ENCODE results near the gene CDC42.

DNA sequence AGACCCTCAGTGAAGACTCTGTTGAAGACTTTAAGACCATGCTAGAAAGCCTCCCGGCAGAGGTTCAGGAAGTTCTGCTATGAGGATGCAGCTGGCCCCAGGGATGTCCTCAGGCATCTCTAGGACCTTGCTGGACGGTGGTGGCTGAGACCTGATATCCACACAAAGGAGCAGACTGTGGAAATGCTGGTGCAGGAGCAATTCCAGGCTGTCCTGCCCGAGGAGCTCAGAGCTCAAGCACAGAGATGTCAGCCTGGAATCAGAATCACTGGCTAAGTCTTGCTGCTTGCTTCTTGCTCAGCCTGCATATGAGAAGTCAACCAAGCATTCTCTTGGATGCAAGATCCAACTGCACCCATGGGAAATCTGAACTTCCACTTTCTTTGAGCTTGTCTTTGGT, 22.0 kb upstream of the CDC42 start:
- no peak for TF ChIP-seq FOXK1 (CRISPR knock-in tag; IDR thresholded peaks at IDR 0.05; ENCODE audit: borderline replicate concordance)
- TF ChIP-seq HDAC2 (IDR thresholded peaks at IDR 0.05) = no peak
- TF ChIP-seq MCM2 (IDR thresholded peaks at IDR 0.05; ENCODE audit: low read depth) = no peak
- no peak for TF ChIP-seq HDAC6 (IDR thresholded peaks at IDR 0.05; ENCODE audit: low read depth, low read length)
- TF ChIP-seq ARID4B (CRISPR knock-in tag; IDR thresholded peaks at IDR 0.05) = no peak
- TF ChIP-seq BRF1 (IDR thresholded peaks at IDR 0.05; ENCODE audit: borderline replicate concordance, extremely low read depth, insufficient read length) = no peak
- TF ChIP-seq TAF1 (IDR thresholded peaks at IDR 0.05; ENCODE audit: control insufficient read depth, extremely low read depth, insufficient read depth, low read length, severe bottlenecking) = no peak
- TF ChIP-seq, protein P1, sequence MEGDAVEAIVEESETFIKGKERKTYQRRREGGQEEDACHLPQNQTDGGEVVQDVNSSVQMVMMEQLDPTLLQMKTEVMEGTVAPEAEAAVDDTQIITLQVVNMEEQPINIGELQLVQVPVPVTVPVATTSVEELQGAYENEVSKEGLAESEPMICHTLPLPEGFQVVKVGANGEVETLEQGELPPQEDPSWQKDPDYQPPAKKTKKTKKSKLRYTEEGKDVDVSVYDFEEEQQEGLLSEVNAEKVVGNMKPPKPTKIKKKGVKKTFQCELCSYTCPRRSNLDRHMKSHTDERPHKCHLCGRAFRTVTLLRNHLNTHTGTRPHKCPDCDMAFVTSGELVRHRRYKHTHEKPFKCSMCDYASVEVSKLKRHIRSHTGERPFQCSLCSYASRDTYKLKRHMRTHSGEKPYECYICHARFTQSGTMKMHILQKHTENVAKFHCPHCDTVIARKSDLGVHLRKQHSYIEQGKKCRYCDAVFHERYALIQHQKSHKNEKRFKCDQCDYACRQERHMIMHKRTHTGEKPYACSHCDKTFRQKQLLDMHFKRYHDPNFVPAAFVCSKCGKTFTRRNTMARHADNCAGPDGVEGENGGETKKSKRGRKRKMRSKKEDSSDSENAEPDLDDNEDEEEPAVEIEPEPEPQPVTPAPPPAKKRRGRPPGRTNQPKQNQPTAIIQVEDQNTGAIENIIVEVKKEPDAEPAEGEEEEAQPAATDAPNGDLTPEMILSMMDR (IDR thresholded peaks at IDR 0.05 in 2 of 3, conservative IDR thresholded peaks at IDR 0.05 in 1 of 3; ENCODE audit: insufficient read depth in 2 of 3, low read depth in 1 of 3, low read length in 3 of 3) = no peak
- TF ChIP-seq PYGO2 (tag; IDR thresholded peaks at IDR 0.05) = no peak
- TF ChIP-seq ZNF436 (CRISPR knock-in tag; IDR thresholded peaks at IDR 0.05) = no peak
- TF ChIP-seq ZZZ3 (IDR thresholded peaks at IDR 0.05) = no peak
- TF ChIP-seq ZNF165 (CRISPR knock-in tag; IDR thresholded peaks at IDR 0.05; ENCODE audit: borderline replicate concordance) = no peak
